HG03432 (cell line): ENCODE results near the gene ACSL3.

Experiments used
- ATAC-seq: cut with Tn5 transposase; IDR thresholded peaks from one replicate; pipeline ENCODE4 v1.9.1; 2021; ENCODE audit warnings: mild to moderate bottlenecking, moderate library complexity; ENCODE audit not compliant: unreplicated experiment

The ACSL3 gene

GRCh38 chr2:222939208-222939856 is 78.5 kb downstream of the ACSL3 start:
- peak; percentile 79 for ATAC-seq

GRCh38 chr2:222939979-222940378 is 79.1 kb downstream of the ACSL3 start:
- no peak for ATAC-seq

GRCh38 chr2:222941510-222942032 is 80.7 kb downstream of the ACSL3 start:
- no peak for ATAC-seq

- ATAC-seq, result no peak
Measured at GRCh38 chr2:222942561-222942960, 81.7 kb downstream of the ACSL3 start.

- no peak for ATAC-seq
Measured at GRCh38 chr2:222942977-222943376, 82.1 kb downstream of the ACSL3 start.

- ATAC-seq, result peak; percentile 84
Measured at GRCh38 chr2:222943820-222944219, 83.0 kb downstream of the ACSL3 start.

GRCh38 chr2:222944552-222944951 is 83.7 kb downstream of the ACSL3 start:
- ATAC-seq, result no peak

GRCh38 chr2:222944971-222945740 is 84.3 kb downstream of the ACSL3 start:
- ATAC-seq, result no peak

- no peak for ATAC-seq
Measured at GRCh38 chr2:222945887-222946286, 85.1 kb downstream of the ACSL3 start.

GRCh38 chr2:222946700-222947287 is 86.0 kb downstream of the ACSL3 start:
- ATAC-seq, result no peak

- no peak for ATAC-seq
Measured at GRCh38 chr2:222949073-222949472, 88.2 kb downstream of the ACSL3 start.

GRCh38 chr2:222949690-222950323 is 89.0 kb downstream of the ACSL3 start:
- ATAC-seq, result no peak

- no peak for ATAC-seq
Measured at GRCh38 chr2:222950638-222951285, 89.9 kb downstream of the ACSL3 start.

GRCh38 chr2:222952204-222952603 is 91.4 kb downstream of the ACSL3 start:
- ATAC-seq, result no peak

GRCh38 chr2:222955008-222955407 is 94.2 kb downstream of the ACSL3 start:
- ATAC-seq, result no peak

GRCh38 chr2:222959358-222959757 is 98.5 kb downstream of the ACSL3 start:
- ATAC-seq, result no peak

GRCh38 chr2:222960126-222960525 is 99.3 kb downstream of the ACSL3 start:
- peak; percentile 95 for ATAC-seq

- ATAC-seq, result no peak
Measured at GRCh38 chr2:222963641-222964040, 102.8 kb downstream of the ACSL3 start.

- ATAC-seq, result no peak
Measured at GRCh38 chr2:222964376-222965031, 103.7 kb downstream of the ACSL3 start.

GRCh38 chr2:222965555-222965954 is 104.7 kb downstream of the ACSL3 start:
- no peak for ATAC-seq
